HEK293 (cell line): Measurements from ENCODE around the gene JTB.

Experiments used
- CTCF ChIA-PET: fragments of 350-600 bp; formaldehyde crosslinking; extraction: SDS; loops from one replicate; lab custom pipeline; 2021; ENCODE audit warnings: antibody characterized with exemption; lab: Yijun Ruan, JAX
- POLR2A ChIA-PET: fragments of 300-600 bp; formaldehyde crosslinking; extraction: SDS; loops from one replicate; lab custom pipeline; 2020; ENCODE audit warnings: antibody characterized with exemption, inconsistent platforms; lab: Yijun Ruan, JAX
- H3K27ac ChIP-seq: fragments of 200-500 bp; sonication (Bioruptor generic); 2 replicates; pipeline ENCODE4 v1.5.1; 2014; ENCODE audit warnings: low read depth, low read length, control low read depth, inconsistent platforms; ENCODE audit errors: extremely low read depth
- H3K36me3 ChIP-seq, 2 experiments: fragments of 200-500 bp in 1 of 2; sonication (Bioruptor generic) in 1 of 2; 1 replicate in 1 of 2; 2 replicates in 1 of 2; pipeline ENCODE4 v1.5.1; 2014 to 2017; ENCODE audit warnings: inconsistent platforms in 2 of 2, low read length in 2 of 2; ENCODE audit not compliant: control insufficient read depth in 2 of 2, insufficient read depth in 1 of 2
- H3K4me1 ChIP-seq: fragments of 200-500 bp; sonication (Bioruptor generic); 2 replicates; pipeline ENCODE4 v1.5.1; 2014; ENCODE audit warnings: mild to moderate bottlenecking, low read length, inconsistent platforms; ENCODE audit not compliant: control insufficient read depth, insufficient read depth
- H3K4me3 ChIP-seq: 2 replicates; pipeline ENCODE4 v1.5.1; 2011; ENCODE audit warnings: low read depth, mild to moderate bottlenecking, control low read depth, low read length, moderate library complexity
- H3K9me3 ChIP-seq: fragments of 200-500 bp; sonication (Bioruptor generic); 2 replicates; pipeline ENCODE4 v1.5.1; 2014; ENCODE audit warnings: low read depth, low read length, inconsistent platforms; ENCODE audit not compliant: control insufficient read depth, insufficient read depth
- BCL11B ChIP-seq: fragments of 450-650 bp; formaldehyde crosslinking; IDR thresholded peaks from 2 replicates; pipeline ENCODE4 v1.5.1; 2016; ENCODE audit warnings: low read depth, missing biosample characterization, missing genetic modification characterization
- MEIS1 ChIP-seq: sonication (generic); formaldehyde crosslinking; IDR thresholded peaks from 2 replicates; pipeline ENCODE4 v1.8.1; 2022; ENCODE audit warnings: missing genetic modification reagents, mild to moderate bottlenecking, borderline replicate concordance
- MYNN ChIP-seq: fragments of 450-650 bp; formaldehyde crosslinking; IDR thresholded peaks from 2 replicates; pipeline ENCODE4 v1.5.1; 2016; ENCODE audit warnings: missing biosample characterization, missing genetic modification characterization, borderline replicate concordance
- SCRT1 ChIP-seq: fragments of 450-650 bp; formaldehyde crosslinking; IDR thresholded peaks from 2 replicates; pipeline ENCODE4 v1.5.1; 2016; ENCODE audit warnings: missing biosample characterization, missing genetic modification characterization, borderline replicate concordance
- SETDB1 ChIP-seq: IDR thresholded peaks from one replicate; pipeline ENCODE4 v1.6.1; 2017; ENCODE audit warnings: mild to moderate bottlenecking, low read length, moderate library complexity, mixed read lengths; ENCODE audit not compliant: insufficient read length
- TRIM28 ChIP-seq: IDR thresholded peaks from 2 replicates; pipeline ENCODE4 v1.6.1; 2011; ENCODE audit warnings: low read length, control low read depth, borderline replicate concordance
- ZFP37 ChIP-seq: fragments of 450-650 bp; formaldehyde crosslinking; IDR thresholded peaks from 2 replicates; pipeline ENCODE4 v1.5.1; 2016; ENCODE audit warnings: missing biosample characterization, missing genetic modification characterization
- ZNF112 ChIP-seq: fragments of 450-650 bp; formaldehyde crosslinking; IDR thresholded peaks from 2 replicates; pipeline ENCODE4 v1.5.0; 2017; ENCODE audit warnings: missing biosample characterization, missing genetic modification characterization
- ZNF16 ChIP-seq: fragments of 450-650 bp; formaldehyde crosslinking; IDR thresholded peaks from 2 replicates; pipeline ENCODE4 v1.5.1; 2016; ENCODE audit warnings: low read depth, missing biosample characterization, missing genetic modification characterization
- ZNF223 ChIP-seq: fragments of 450-650 bp; formaldehyde crosslinking; IDR thresholded peaks from 2 replicates; pipeline ENCODE4 v1.5.1; 2016; ENCODE audit warnings: missing biosample characterization, missing genetic modification characterization
- ZNF239 ChIP-seq: fragments of 450-650 bp; formaldehyde crosslinking; IDR thresholded peaks from 2 replicates; pipeline ENCODE4 v1.5.1; 2016; ENCODE audit warnings: missing biosample characterization, missing genetic modification characterization
- ZNF398 ChIP-seq: fragments of 450-650 bp; formaldehyde crosslinking; IDR thresholded peaks from 2 replicates; pipeline ENCODE4 v1.5.1; 2017; ENCODE audit warnings: missing biosample characterization, missing genetic modification characterization
- ZNF433 ChIP-seq: fragments of 450-650 bp; formaldehyde crosslinking; IDR thresholded peaks from 2 replicates; pipeline ENCODE4 v1.5.1; 2016; ENCODE audit warnings: missing biosample characterization, missing genetic modification characterization, low read depth
- ZNF529 ChIP-seq: fragments of 450-650 bp; formaldehyde crosslinking; IDR thresholded peaks from 2 replicates; pipeline ENCODE4 v1.5.1; 2017; ENCODE audit warnings: missing genetic modification characterization, missing biosample characterization; ENCODE audit not compliant: insufficient replicate concordance
- ZNF626 ChIP-seq: fragments of 450-650 bp; sonication (Bioruptor Pico); formaldehyde crosslinking; IDR thresholded peaks from 2 replicates; pipeline ENCODE4 v1.5.1; 2018; ENCODE audit warnings: missing biosample characterization, missing genetic modification characterization, inconsistent platforms
- ZNF654 ChIP-seq: fragments of 450-650 bp; formaldehyde crosslinking; IDR thresholded peaks from 2 replicates; pipeline ENCODE4 v1.5.1; 2016; ENCODE audit warnings: low read depth, missing biosample characterization, missing genetic modification characterization
- ZNF791 ChIP-seq: fragments of 450-650 bp; formaldehyde crosslinking; IDR thresholded peaks from 2 replicates; pipeline ENCODE4 v1.5.1; 2016; ENCODE audit warnings: missing biosample characterization, missing genetic modification characterization
- ZNF792 ChIP-seq: fragments of 450-650 bp; formaldehyde crosslinking; IDR thresholded peaks from 2 replicates; pipeline ENCODE4 v1.5.1; 2016; ENCODE audit warnings: missing biosample characterization, missing genetic modification characterization
- TF ChIP-seq, protein P1 (sequence below): fragments of 450-650 bp; formaldehyde crosslinking; IDR thresholded peaks from 2 replicates; pipeline ENCODE4 v1.5.1; 2016; ENCODE audit warnings: missing biosample characterization, missing genetic modification characterization
- TF ChIP-seq, protein P2 (sequence below): fragments of 450-650 bp; formaldehyde crosslinking; IDR thresholded peaks from 2 replicates; pipeline ENCODE4 v1.5.1; 2017; ENCODE audit warnings: missing biosample characterization, missing genetic modification characterization
- TF ChIP-seq, protein P3 (sequence below): fragments of 450-650 bp; formaldehyde crosslinking; IDR thresholded peaks from 2 replicates; pipeline ENCODE4 v1.5.1; 2016; ENCODE audit warnings: missing biosample characterization, missing genetic modification characterization

The JTB gene

DNA sequence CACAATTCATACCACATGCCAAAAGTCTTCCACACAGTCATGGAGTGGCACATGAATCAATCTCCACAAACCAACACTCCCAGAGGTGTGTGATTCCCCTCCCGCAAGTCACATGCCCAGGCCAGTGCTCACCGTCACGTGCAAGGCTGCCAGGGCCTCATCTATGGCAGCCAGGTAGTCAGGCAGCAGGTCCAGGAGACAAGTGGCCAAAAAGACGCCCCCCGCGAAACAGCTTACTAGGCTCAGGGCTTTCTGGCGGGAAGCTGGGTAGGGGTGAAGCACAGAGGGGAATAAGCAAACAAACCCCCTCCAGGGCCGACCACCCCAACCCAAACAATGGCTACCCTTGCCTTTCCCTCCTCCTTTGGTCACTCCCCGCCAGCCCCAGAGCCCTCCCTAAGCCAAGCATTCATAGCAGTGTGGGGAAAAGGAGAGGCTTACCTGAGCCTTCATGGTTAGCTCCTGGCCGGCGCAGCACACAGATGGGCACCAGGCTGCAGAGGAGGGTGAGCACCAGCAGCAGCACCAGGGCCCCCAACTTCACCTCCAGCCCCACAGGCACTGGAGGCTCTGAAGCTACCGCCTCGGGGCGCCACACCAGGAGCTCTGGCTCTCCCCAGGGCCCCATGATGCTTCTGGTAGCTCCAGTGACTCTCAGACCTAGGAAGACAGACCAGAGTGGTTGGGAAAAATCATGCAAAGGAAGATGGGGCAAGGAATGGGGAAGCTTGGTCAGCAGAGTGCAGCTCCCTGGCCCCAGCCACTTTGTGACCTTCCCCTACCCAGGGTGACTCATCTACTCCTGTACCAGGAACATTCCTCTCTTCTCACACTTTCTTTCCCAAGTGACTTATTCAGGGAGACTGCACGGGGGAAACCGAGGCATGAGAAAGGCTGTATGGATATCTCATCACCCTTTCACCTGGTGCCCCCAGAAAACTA, 15.1 kb downstream of the JTB start (continued):
- TF ChIP-seq, protein P1, sequence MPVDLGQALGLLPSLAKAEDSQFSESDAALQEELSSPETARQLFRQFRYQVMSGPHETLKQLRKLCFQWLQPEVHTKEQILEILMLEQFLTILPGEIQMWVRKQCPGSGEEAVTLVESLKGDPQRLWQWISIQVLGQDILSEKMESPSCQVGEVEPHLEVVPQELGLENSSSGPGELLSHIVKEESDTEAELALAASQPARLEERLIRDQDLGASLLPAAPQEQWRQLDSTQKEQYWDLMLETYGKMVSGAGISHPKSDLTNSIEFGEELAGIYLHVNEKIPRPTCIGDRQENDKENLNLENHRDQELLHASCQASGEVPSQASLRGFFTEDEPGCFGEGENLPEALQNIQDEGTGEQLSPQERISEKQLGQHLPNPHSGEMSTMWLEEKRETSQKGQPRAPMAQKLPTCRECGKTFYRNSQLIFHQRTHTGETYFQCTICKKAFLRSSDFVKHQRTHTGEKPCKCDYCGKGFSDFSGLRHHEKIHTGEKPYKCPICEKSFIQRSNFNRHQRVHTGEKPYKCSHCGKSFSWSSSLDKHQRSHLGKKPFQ (tag by site-specific recombination), result no peak
- TF ChIP-seq TRIM28, result no peak
- no peak for TF ChIP-seq MYNN (tag by site-specific recombination)
- no peak for TF ChIP-seq ZNF529 (tag by site-specific recombination)
- no peak for TF ChIP-seq ZFP37 (tag by site-specific recombination)
- no peak for TF ChIP-seq ZNF239 (tag by site-specific recombination)
- TF ChIP-seq ZNF791 (tag by site-specific recombination), result no peak

- no peaks in the 10 kb centered on the region for H3K9me3 ChIP-seq
- peaks cover 0 to 31% of the 10 kb centered on the region in 2 experiments; a peak in 2 of 3 replicates for H3K36me3 ChIP-seq
- ChIA-PET POLR2A (interaction anchor here (3.0 kb wide), 1 partner anchor 16 kb away, joined by 58 read pairs; the partner anchor contains the start of gene JTB), CTCF (no interaction called here)
- peaks cover 13% of the 10 kb centered on the region; the same call in 1 of the 2 replicates for H3K4me1 ChIP-seq
- TF ChIP-seq ZNF398 (tag by site-specific recombination) (no peak), ZNF223 (no peak), ZNF112 (no peak), ZNF792 (tag by site-specific recombination) (no peak), ZNF626 (tag by site-specific recombination) (no peak), MEIS1 (no peak), ZNF654 (tag by site-specific recombination) (no peak), SCRT1 (no peak), ZNF16 (tag by site-specific recombination) (no peak), MYNN (tag by site-specific recombination) (no peak), SETDB1 (no peak), ZNF433 (no peak), BCL11B (tag by site-specific recombination) (no peak)
- TF ChIP-seq, protein P2, sequence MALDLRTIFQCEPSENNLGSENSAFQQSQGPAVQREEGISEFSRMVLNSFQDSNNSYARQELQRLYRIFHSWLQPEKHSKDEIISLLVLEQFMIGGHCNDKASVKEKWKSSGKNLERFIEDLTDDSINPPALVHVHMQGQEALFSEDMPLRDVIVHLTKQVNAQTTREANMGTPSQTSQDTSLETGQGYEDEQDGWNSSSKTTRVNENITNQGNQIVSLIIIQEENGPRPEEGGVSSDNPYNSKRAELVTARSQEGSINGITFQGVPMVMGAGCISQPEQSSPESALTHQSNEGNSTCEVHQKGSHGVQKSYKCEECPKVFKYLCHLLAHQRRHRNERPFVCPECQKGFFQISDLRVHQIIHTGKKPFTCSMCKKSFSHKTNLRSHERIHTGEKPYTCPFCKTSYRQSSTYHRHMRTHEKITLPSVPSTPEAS, result no peak
- TF ChIP-seq, protein P1 (tag by site-specific recombination), result no peak
- TF ChIP-seq, protein P3, sequence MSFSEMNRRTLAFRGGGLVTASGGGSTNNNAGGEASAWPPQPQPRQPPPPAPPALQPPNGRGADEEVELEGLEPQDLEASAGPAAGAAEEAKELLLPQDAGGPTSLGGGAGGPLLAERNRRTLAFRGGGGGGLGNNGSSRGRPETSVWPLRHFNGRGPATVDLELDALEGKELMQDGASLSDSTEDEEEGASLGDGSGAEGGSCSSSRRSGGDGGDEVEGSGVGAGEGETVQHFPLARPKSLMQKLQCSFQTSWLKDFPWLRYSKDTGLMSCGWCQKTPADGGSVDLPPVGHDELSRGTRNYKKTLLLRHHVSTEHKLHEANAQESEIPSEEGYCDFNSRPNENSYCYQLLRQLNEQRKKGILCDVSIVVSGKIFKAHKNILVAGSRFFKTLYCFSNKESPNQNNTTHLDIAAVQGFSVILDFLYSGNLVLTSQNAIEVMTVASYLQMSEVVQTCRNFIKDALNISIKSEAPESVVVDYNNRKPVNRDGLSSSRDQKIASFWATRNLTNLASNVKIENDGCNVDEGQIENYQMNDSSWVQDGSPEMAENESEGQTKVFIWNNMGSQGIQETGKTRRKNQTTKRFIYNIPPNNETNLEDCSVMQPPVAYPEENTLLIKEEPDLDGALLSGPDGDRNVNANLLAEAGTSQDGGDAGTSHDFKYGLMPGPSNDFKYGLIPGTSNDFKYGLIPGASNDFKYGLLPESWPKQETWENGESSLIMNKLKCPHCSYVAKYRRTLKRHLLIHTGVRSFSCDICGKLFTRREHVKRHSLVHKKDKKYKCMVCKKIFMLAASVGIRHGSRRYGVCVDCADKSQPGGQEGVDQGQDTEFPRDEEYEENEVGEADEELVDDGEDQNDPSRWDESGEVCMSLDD (tag by site-specific recombination), result no peak
- H3K4me3 ChIP-seq, result no peak overlapping the region
- no peak overlapping the region for H3K27ac ChIP-seq
Observed at GRCh38 chr1:153961421-153961820, 16.1 kb downstream of the JTB start.
